HepG2 (cell line): ENCODE data around the gene PLA2G2A. TPM values are rescaled to one million over a fixed set of nuclear protein-coding genes. Genes with fewer than 3 reads are reported as not detected.

Source experiments
- ATAC-seq: fragments of 200-7000 bp; cut with Tn5 transposase; 3 replicates; pipeline ENCODE4 v1.9.1; 2020; ENCODE audit warnings: mild to moderate bottlenecking, moderate library complexity
- BruUV-seq: library from RNA; stranded (reverse); fragments of 400-500 nt; replicated peaks from 2 replicates; lab custom pipeline; 2021; lab: Mats Ljungman, UMichigan
- CTCF ChIA-PET: fragments of 300-600 bp; formaldehyde crosslinking; extraction: SDS; loops from one replicate; lab custom pipeline; 2021; ENCODE audit warnings: low total read pairs, inconsistent platforms, low intra/inter-chr PET ratio; lab: Yijun Ruan, JAX
- POLR2A ChIA-PET: fragments of 350-600 bp; sonication (Branson Sonifier 250); formaldehyde crosslinking; loops from one replicate; lab custom pipeline; 2020; ENCODE audit warnings: antibody characterized with exemption, inconsistent platforms; lab: Yijun Ruan, JAX
- DNase-seq: peaks from one replicate; pipeline ENCODE4 v3.0.0-alpha.2; 2015; ENCODE audit warnings: low spot score
- FAIRE-seq: peaks from 3 replicates; lab custom pipeline; 2011; peaks lifted over from hg19 to GRCh38; lab: Jason Lieb, UNC
- H2AFZ ChIP-seq: one replicate; pipeline ENCODE4 v1.6.1; 2011; ENCODE audit warnings: low read length, inconsistent platforms
- H3K27ac ChIP-seq: fragments of 300-600 bp; 3 replicates; pipeline ENCODE4 v1.8.0; 2011; ENCODE audit warnings: mixed run types, mild to moderate bottlenecking, mixed read lengths, low read length, inconsistent platforms; ENCODE audit not compliant: insufficient read depth; ENCODE audit errors: extremely low read length
- H3K27me3 ChIP-seq, 2 experiments: fragments of 200-600 bp in 1 of 2; 2 replicates in 1 of 2; 3 replicates in 1 of 2; pipeline versions ENCODE4 v1.6.0 to v1.8.0; 2011; ENCODE audit warnings: low read length in 2 of 2, mild to moderate bottlenecking in 2 of 2, moderate library complexity in 2 of 2, inconsistent platforms in 1 of 2; ENCODE audit not compliant: insufficient read depth in 2 of 2, control insufficient read depth in 1 of 2
- H3K36me3 ChIP-seq, 2 experiments: fragments of 200-600 bp in 1 of 2; replicated peaks in 1 of 2; 2 replicates in 1 of 2; 3 replicates in 1 of 2; pipeline versions ENCODE4 v1.5.1 to v1.8.0; 2011; ENCODE audit warnings: low read length in 2 of 2, inconsistent platforms in 1 of 2; ENCODE audit not compliant: insufficient read depth in 2 of 2, control insufficient read depth in 1 of 2
- H3K4me1 ChIP-seq: 2 replicates; pipeline ENCODE4 v1.5.1; 2012; ENCODE audit warnings: low read length, inconsistent platforms; ENCODE audit not compliant: insufficient read depth
- H3K4me2 ChIP-seq: 2 replicates; pipeline ENCODE4 v1.6.0; 2011; ENCODE audit warnings: low read depth, low read length, inconsistent platforms
- H3K4me3 ChIP-seq, 3 experiments: fragments of 200-600 bp in 1 of 3; sonication (generic), shearing (Covaris generic) in 1 of 3; replicated peaks in 1 of 3; 2 replicates each; pipeline ENCODE4 v1.5.1; 2011 to 2016; ENCODE audit warnings: low read length in 3 of 3, inconsistent platforms in 2 of 3, low read depth in 2 of 3, mild to moderate bottlenecking in 2 of 3, control low read depth in 1 of 3, mixed read lengths in 1 of 3; ENCODE audit not compliant: insufficient read depth in 1 of 3
- H3K79me2 ChIP-seq: one replicate; pipeline ENCODE4 v1.6.1; 2011; ENCODE audit warnings: low read length, inconsistent platforms; ENCODE audit not compliant: insufficient read depth
- H3K9ac ChIP-seq: 2 replicates; pipeline ENCODE4 v1.6.0; 2011; ENCODE audit warnings: mild to moderate bottlenecking, low read depth, low read length, inconsistent platforms; ENCODE audit not compliant: insufficient read depth
- H3K9me3 ChIP-seq: 2 replicates; pipeline ENCODE4 v1.5.1; 2012; ENCODE audit warnings: mild to moderate bottlenecking, low read length
- H4K20me1 ChIP-seq: 2 replicates; pipeline ENCODE4 v1.6.0; 2011; ENCODE audit warnings: inconsistent platforms, mild to moderate bottlenecking, low read length, moderate library complexity; ENCODE audit not compliant: insufficient read depth
- KIAA2018 ChIP-seq: sonication (generic); formaldehyde crosslinking; IDR thresholded peaks from 2 replicates; pipeline ENCODE4 v1.5.0; 2020; ENCODE audit warnings: mild to moderate bottlenecking, missing genetic modification reagents, borderline replicate concordance
- ZIK1 ChIP-seq: sonication (generic); formaldehyde crosslinking; IDR thresholded peaks from 2 replicates; pipeline ENCODE4 v1.5.0; 2020; ENCODE audit warnings: mild to moderate bottlenecking, low read depth, missing genetic modification reagents, borderline replicate concordance
- WGBS: methylation state at CpG from one replicate; pipeline ENCODE4 v1.1.6; 2017; ENCODE audit warnings: low lambda C conversion rate; 5-methylcytosine and 5-hydroxymethylcytosine counted together
- in situ Hi-C: cut with HindIII; loops from 2 replicates; pipeline ENCODE4 v1.10.0; 2017; ENCODE audit warnings: low pct_unique_long_range_greater_than_20kb; ENCODE audit not compliant: extremely low pct_ligation_motif_present
- intact Hi-C: fragments of 100-400 bp; cut with micrococcal nuclease; formaldehyde crosslinking; loops from one replicate; pipeline ENCODE4 v1.10.0; 2022; ENCODE audit not compliant: unreplicated experiment
- polyA plus RNA-seq, 8 experiments: library from polyadenylated mRNA; depleted of rRNA in 3 of 8; stranded (reverse) in 7 of 8; unstranded in 1 of 8; fragments of >200 nt; fragmentation: Illumina TruSeq in 4 of 8; extraction: Trizol in 4 of 8; gene quantifications; 2 replicates each; pipeline versions ENCODE4 v1.2.1 to v1.2.3, GENCODE V29; 2011 to 2016; ENCODE audit warnings: low read depth in 4 of 8, missing spikeins in 1 of 8, mixed read lengths in 1 of 8; ENCODE audit not compliant: insufficient read depth in 1 of 8
- total RNA-seq, 5 experiments: library from RNA; depleted of rRNA; stranded (reverse); fragments of >200 nt; fragmentation: Illumina TruSeq; extraction: Trizol; gene quantifications; 2 replicates each; pipeline ENCODE4 v1.2.3, GENCODE V29; 2016; ENCODE audit warnings: low read depth in 1 of 5
- TF ChIP-seq, protein P1 (sequence below): sonication (generic); formaldehyde crosslinking; IDR thresholded peaks from 2 replicates; pipeline ENCODE4 v1.4.0; 2020; ENCODE audit warnings: missing genetic modification reagents, borderline replicate concordance

Gene PLA2G2A
- total and polyA plus RNA-seq, 2 of the 13 experiments (the other 11 are each of a cell fraction or from before 2014, with no cell fraction given), result 0.35 to 30.3 TPM

- TF ChIP-seq KIAA2018 (CRISPR knock-in tag) (no peak), ZIK1 (CRISPR knock-in tag) (no peak)
Observed at GRCh38 chr1:19988267-19989006, 9.0 kb upstream of the PLA2G2A start (continued).

- ATAC-seq (peak; percentile 65), FAIRE-seq (peak; percentile 56), DNase-seq (peak; percentile 93)
- Histone ChIP-seq H3K36me3 (no peaks in the 10 kb centered on the region), H3K4me1 (peaks cover 37% of the 10 kb centered on the region), H3K4me3 (no peak overlapping the region), H3K4me2 (peak overlapping the region; percentile 33; the same call in 1 of the 2 replicates), H3K79me2 (no peaks in the 10 kb centered on the region), H3K9ac (no peak overlapping the region), H3K27ac (no peak overlapping the region), H2AFZ (no peak overlapping the region), H3K27me3 (no peaks in the 10 kb centered on the region), H3K9me3 (no peaks in the 10 kb centered on the region), H4K20me1 (no peaks in the 10 kb centered on the region)
- CTCF ChIA-PET, result interaction anchor here (0.8 kb wide), 1 partner anchor 13 kb away, joined by 3 read pairs; no protein-coding TSS in a partner anchor
- POLR2A ChIA-PET, result interaction anchor here (0.6 to 1.7 kb wide), 3 partner anchors 10 to 61 kb away, joined by 3 to 10 read pairs (median 4); no protein-coding TSS in a partner anchor
- in situ Hi-C loops, result no loop called here
- 1% methylated on average over 2 of the region's 2 CpGs for WGBS
- intact Hi-C loops, result no loop called here
- BruUV-seq, result no TSS peak
- TF ChIP-seq, protein P1, sequence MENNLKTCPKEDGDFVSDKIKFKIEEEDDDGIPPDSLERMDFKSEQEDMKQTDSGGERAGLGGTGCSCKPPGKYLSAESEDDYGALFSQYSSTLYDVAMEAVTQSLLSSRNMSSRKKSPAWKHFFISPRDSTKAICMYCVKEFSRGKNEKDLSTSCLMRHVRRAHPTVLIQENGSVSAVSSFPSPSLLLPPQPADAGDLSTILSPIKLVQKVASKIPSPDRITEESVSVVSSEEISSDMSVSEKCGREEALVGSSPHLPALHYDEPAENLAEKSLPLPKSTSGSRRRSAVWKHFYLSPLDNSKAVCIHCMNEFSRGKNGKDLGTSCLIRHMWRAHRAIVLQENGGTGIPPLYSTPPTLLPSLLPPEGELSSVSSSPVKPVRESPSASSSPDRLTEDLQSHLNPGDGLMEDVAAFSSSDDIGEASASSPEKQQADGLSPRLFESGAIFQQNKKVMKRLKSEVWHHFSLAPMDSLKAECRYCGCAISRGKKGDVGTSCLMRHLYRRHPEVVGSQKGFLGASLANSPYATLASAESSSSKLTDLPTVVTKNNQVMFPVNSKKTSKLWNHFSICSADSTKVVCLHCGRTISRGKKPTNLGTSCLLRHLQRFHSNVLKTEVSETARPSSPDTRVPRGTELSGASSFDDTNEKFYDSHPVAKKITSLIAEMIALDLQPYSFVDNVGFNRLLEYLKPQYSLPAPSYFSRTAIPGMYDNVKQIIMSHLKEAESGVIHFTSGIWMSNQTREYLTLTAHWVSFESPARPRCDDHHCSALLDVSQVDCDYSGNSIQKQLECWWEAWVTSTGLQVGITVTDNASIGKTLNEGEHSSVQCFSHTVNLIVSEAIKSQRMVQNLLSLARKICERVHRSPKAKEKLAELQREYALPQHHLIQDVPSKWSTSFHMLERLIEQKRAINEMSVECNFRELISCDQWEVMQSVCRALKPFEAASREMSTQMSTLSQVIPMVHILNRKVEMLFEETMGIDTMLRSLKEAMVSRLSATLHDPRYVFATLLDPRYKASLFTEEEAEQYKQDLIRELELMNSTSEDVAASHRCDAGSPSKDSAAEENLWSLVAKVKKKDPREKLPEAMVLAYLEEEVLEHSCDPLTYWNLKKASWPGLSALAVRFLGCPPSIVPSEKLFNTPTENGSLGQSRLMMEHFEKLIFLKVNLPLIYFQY (CRISPR knock-in tag), result no peak
Observed at GRCh38 chr1:19987719-19988118, 8.3 kb upstream of the PLA2G2A start.
